GM21367 (cell line): ENCODE results near the gene VAC14.

Experiments used
- ATAC-seq: cut with Tn5 transposase; IDR thresholded peaks from one replicate; pipeline ENCODE4 v1.9.1; 2021; ENCODE audit not compliant: unreplicated experiment

VAC14 gene

DNA sequence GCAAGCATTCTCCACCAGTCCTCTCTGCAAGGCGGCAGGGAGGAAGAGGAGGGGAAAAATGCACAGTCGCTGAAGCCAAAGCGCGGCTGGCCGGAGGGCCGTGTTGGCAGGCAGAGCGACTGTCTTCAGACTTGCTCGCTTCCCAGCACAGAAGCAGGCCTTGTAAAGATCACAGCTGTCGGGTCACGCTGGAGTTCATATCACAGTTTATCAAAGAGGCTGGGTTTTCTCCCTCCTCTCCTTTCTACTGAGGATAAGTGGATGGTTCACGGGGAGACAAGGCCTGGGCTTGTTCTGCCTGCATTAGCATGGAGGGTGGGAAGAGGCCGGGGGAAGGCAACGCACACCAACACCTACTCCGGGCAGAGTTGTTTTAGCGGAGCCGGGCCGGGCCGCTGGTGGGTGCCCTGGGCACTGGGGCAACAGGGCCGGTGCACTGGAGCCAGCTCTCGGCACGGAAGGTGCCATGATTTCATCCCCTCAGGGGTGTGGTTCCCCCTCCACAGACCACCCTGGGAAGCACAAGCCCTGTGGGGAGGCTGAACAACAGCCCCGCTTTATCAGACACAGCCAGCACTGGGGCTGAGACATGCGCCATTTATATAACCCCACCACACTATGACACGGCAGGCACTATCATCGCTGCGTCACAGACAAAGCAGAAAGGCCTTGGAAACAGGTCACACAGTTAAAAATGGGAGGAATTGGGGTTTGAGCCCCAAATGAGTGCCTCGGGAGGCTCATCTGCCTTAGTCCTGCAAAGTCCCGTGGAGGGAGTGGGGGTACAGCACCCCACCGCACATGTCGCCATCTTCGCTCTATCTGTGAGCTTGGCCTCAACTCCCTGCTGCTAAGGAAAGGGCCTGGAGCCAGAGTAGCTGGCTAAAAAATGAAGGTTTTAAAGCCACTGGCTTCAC is 74.8 kb downstream of the VAC14 start:
- ATAC-seq: no peak

GRCh38 chr16:70725024-70725911 is 75.7 kb downstream of the VAC14 start:
- ATAC-seq: no peak

DNA sequence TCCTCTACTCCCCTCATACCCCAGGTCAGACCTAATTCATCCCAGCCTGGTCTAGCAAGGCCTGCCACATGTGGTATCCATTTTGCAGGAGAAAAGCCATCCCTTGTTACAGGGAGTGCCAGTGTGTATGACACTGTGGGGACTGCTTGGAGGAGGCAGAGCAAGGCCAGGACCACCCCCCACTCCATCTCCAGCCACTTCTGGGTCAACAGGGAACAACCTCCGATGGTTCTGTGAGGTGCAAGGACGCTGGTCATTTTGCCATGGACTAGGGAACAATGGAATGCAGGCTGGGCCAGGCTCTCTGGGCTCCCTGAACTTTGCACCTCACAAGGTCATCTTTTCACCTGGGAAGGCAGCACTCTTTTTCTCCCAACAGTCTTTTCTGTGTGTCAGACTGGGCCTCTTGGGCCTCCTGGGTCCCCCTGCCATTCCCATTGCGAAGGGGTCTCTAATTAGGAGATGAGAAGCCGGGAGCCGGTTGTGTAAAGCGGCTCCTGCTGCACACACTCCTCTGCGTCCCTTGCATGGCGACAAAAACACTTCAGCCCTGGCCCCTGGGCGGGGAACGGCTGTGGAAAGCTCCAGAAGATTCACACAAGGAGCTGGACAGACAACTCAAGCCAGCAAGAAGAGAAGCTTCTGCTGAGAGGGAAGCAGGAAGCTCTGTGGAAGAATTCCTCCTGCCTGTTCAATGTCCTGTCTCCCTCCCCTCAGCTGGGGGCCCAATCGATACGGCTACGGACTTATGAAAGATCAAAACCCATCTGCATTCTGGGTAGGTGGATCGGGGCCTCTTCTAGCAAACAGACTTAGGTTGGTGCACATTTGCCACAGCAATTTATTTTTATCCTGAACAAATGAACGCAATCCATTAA is 76.6 kb downstream of the VAC14 start:
- no peak for ATAC-seq

DNA sequence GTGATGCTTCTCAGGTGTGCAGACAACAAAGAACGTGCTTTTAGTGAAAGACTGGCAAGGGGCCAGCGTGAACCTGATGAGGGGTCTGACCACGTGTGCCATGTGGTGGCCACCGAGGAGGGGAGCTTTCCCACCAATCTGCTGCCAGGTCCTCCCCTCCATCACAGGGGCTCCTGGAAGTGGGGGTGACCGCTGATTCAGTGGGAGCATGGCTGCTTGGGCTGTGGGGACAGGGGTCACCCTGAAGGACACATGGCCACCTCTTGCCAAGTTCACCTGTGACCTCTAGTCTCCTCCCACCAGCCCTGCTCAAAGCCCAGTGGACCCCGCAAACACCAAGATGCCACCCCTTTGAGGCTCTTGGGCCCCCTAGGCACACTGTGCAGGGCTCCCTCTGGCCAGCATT is 77.2 kb downstream of the VAC14 start:
- no peak for ATAC-seq

GRCh38 chr16:70721202-70721963 is 79.6 kb downstream of the VAC14 start:
- ATAC-seq: no peak

DNA sequence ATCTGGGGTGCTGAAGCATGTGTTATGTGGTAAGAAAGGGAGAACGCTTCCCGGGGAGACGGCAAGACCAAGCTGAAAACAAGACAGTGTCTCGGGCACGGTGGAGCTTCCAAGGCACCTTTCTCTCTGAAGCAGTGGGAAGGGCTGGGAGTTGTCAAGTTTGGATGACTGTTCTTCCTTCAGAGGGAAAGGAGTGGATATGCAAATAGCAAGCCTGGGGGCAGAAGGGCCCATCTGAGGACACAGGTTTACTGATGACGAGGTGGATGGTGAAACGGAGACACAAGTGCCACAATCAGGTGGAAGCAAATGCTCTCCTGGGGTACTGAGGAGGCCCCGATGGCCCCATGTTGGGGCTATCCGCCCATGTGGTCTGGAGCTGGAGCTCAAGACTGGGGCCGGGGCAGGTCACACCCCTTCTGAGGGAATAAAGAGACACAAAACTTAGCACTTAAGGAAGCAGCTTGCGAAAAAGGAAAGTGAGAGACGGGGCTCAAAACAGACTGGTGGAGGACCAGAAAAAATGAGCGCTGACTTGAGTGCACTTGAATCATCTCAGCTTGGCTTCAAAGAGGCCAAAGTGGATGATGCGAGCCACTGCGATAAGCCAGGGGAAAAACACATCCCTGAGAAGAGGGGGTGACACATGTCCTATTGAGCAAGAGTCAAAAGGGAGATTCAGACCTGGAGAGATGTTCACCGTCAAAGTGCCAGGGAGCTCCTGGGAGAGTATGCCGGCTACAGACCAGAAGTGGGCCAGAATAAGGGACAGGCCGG is 80.3 kb downstream of the VAC14 start:
- no peak for ATAC-seq

DNA sequence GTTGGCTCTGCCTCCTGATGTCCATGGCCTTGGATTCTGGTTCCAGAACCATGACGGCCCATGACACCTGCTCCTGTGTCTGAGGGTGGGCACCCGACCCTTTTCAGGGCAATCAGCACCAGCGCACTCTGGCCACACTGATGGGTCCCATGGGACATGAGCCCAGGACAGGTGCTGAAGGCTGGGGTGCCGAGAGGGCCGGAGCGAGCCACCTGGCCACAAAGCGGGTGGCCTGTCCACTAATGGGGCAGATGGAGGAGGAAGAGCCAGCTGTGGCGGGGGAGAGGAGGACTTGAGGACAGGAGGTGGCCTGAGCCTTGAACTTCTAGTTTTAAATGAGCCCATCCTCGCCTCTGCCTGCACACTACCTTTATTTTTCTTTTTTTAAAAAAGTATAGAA is 83.9 kb downstream of the VAC14 start:
- ATAC-seq: no peak

DNA sequence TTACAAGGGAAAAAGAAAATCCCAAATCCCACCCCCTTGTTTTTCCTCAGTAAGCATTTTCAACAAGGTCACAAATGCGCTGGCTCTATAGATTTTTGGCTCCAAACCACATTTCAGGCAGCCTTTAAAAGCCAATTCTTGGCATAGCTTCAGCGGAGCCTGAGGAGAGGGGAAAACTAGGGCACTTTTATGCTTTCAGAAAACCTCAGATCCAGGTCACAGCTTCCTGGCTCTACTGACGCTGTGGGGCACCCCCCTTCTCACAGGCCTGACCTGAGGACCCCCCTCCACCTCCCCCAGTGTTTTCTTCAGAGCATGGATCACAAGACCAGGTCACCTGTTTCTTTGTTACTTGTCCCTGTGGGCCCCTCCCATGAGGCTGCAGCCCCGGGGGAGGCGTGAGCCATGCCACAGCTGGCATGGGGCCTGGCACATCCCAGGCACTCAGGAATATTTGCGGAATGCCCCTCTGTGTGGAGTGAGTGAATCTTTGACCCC is 85.0 kb downstream of the VAC14 start:
- ATAC-seq: no peak

GRCh38 chr16:70715055-70715858 is 85.7 kb downstream of the VAC14 start:
- ATAC-seq: no peak

- ATAC-seq: no peak
Measured at GRCh38 chr16:70714581-70715054, 86.3 kb downstream of the VAC14 start.

DNA sequence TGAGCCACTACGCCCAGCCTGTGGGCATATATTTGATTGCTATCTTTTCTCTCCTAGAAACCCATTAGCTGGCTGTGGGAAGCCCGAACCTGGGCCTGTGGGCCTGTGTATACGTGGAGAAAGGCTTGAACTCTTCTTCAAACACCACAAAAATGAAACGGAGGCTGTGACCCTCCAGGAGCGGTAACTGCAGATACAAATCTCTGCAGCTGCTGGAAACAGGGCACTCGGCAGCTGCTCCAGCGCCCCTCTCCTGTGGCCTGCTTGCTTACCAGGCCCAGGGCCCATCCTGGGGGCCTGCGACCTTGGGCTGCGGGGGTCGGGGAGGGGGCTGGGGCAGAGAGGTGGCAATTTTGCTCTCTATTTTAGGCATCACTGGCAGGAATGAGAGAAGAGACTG is 87.1 kb downstream of the VAC14 start:
- ATAC-seq: no peak

- ATAC-seq: no peak
Measured at GRCh38 chr16:70713342-70713741, 87.6 kb downstream of the VAC14 start.

DNA sequence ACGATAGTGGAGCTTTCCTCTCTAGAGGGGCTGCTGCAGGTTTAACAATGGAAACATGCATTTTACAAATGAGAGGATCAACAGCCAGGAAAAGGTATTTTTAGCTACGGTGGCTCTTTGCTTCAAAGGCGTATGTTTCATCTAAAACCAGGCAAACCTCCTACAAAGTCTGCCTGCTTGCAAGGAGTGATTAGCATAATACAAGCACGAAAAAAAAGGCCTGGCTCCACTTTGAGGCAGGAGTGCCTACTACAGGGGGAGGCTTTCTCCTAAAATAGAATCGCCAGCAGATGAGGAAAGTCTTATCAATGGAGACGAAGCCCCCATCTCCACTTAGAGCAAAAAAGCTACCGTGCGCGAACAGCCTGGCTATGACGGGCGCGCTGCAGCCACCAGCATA is 88.0 kb downstream of the VAC14 start:
- no peak for ATAC-seq

DNA sequence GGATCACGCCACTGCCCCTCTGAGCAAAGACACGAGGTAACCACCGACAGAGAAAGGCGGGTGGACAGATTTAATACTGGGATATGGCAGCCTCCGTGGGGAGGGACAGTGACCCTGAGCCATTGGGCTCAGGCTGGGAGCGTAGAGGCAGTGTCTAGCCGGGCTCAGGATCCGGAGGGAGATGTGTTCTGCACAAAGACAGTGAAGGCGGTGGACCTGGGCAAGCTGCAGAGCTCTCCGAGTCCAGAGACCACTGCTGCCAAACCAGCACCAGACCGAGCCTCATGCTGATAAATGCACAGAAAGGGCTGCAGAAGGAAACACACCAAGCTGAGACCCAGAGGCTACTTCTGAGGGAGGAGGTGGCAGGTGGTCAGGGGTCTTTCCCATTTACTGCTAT is 88.6 kb downstream of the VAC14 start:
- no peak for ATAC-seq

GRCh38 chr16:70711211-70712031 is 89.5 kb downstream of the VAC14 start:
- no peak for ATAC-seq

DNA sequence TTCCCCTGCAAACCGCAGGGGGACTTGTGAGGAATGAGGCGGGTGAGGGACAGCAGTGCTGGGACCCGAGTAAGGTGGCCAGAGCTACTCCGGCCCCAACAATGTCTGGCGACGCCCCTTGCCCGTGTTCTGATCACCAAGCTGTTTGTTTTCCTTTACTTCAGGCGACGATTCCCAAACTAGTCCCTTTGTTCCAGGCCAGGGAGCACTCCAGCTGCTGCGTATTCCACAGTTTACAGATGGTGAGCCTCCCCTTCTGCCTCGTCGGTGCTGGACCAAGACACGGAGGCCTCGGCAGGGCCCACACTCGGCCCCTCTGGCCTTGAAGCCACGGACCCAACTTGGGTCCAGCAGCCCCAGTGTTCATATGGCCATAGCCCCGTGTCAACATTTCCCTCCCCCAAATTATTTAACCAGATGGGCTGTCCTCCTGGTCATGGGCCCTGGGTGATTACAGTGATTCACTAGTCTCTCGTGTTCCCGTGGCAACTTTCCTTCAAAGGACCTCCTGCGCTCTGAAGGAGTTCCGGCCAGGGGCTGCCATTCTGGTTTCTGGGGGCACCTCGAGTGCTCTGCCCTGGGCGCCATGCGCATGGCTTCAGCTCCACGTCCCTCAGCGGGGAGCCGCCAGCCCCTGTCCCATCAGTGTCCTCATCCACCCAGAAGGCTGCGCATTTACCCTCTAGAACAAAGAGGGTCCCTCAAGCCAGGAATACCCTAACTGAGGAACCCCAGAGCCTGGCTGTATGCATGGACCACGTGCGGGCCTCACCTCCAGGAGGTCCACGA is 90.3 kb downstream of the VAC14 start:
- ATAC-seq: no peak

GRCh38 chr16:70709942-70710341 is 91.0 kb downstream of the VAC14 start:
- no peak for ATAC-seq
